Cortex of kidney (tissue), 1 donor: ENCODE data around the gene COL27A1.
"Not testable (repeated sequence)": the region's sequence is repeated elsewhere in the genome, so short reads cannot be mapped to it uniquely, and the experiment has no call there.

Source experiments
- DNase-seq: peaks from one replicate; lab custom pipeline; 2025; lab: John Stamatoyannopoulos, UW

Gene COL27A1

GRCh38 chr9:114308361-114308950 lies 153.1 kb downstream of the COL27A1 start:
- DNase-seq: no peak

DNA sequence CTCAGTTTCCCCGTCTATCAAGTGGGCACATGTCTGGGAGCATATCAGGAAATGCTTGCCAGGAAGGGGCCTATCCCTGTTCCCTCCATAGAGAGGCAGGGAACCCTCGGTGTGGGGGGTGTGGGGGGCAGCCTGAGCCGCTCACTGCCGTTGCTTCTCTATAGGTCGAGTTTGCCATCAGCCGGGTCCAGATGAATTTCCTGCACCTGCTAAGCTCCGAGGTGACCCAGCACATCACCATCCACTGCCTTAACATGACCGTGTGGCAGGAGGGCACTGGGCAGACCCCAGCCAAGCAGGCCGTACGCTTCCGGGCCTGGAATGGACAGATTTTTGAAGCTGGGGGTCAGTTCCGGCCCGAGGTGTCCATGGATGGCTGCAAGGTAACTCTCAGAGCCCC lies 153.8 kb downstream of the COL27A1 start:
- no peak for DNase-seq

DNA sequence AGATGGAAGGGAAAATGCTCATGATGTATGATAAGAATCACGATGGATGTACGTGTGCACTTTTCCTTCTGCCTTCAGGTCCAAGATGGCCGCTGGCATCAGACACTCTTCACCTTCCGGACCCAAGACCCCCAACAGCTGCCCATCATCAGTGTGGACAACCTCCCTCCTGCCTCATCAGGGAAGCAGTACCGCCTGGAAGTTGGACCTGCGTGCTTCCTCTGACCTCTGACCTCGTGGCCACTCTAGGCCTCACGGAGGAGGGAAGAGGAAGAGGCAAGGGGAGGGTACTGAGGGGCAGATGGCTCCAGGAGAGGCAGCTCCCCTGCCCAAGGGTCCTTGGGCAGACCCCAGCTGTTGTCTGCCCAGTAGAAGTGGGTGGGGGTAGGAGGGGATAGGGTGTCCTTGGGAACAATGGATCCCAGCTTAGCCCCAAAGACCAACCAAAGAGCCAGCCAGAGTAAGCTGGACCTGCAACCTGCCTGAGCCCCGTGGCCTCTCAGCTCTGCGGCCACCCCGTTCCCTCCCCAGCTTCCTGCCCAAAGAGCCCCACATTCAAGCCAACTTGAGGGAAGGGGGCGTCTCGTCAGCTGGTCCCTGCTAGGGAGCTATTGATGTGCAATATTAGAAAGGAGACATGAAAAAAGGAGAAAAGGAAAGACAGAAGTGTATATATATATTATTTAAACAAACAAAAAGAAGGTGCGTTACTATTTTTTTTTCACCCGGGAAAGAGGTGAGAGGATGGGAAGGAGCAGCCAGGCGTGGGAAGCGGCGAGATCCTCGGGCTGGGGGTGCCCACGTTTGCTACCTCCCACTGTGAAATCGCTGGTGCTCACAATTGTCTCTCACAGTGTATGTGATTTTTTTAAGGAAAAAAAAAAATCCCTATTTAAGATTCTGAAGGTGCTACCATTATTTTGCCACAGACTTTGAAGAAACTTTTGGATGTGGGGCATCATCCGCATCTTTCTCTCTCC lies 155.4 kb downstream of the COL27A1 start:
- no peak for DNase-seq

DNA sequence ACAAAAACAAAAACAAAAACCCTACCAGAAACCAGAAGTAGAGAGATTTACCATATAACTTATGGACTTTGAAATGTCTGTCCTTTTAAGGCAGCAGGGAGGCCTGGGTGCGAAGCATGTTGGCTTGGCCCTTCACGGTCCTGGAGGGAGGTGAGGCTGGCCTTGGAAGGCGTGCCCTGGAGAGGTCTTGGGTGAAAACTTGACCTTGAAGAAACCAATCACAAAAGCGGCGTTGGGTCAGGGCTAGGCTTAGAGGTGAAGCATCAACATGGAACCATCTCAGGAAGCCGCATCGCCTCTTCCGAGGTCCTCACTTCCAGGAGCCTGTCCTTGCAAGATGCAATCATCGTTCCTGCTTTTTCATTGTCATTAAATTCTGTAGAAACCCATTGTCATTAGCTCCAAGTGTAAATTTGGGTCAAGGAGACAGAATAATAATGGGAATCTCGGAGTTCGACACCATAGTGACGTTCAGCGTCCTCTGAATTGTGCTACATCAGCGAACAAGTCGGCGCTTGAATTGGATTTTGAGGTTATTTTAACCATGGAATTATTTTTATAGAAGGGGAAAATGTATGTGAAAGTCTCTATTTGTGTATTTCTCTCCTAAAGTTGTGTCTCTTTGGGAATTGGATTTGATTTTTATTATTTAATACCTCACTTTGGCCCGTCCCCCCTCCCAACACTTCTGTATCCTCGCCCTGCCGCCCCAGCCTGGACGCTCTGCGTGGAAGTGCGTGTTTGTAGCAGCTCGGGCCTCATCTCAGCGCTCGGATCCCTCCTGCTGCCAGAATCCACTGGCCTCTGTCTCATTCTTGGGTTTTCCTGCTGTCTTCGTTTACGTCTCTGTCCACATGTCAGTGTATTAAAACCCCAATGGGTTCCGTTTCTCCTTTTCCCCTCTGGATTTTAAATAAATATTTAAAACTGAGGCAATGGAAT lies 156.5 kb downstream of the COL27A1 start:
- DNase-seq: no peak

- DNase-seq: no peak
Observed at GRCh38 chr9:114312513-114312875, 157.2 kb downstream of the COL27A1 start.

DNA sequence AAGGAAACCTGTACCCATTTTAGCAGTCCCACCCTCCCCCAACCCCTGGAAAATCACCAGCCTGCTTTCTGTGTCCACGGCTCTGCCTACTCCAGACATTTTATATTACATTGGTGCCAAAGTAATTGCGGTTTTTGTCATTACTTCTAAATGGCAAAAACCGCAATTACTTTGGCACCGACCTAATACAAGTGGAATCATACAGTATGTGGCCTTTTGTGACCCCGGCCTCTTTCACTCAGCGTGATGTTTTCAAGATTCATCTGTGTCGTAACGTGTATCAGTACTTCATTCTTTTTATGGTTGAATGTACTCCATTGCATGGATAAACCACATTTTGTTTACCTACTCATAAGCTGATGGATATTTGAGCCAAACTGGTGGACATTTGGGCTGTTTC lies 157.8 kb downstream of the COL27A1 start:
- DNase-seq: no peak

- no peak for DNase-seq
Observed at GRCh38 chr9:114314256-114314867, 159.0 kb downstream of the COL27A1 start.

GRCh38 chr9:114314881-114315722 lies 159.8 kb downstream of the COL27A1 start:
- no peak for DNase-seq

GRCh38 chr9:114315723-114316363 lies 160.5 kb downstream of the COL27A1 start:
- DNase-seq: no peak

GRCh38 chr9:114316605-114317230 lies 161.4 kb downstream of the COL27A1 start:
- no peak for DNase-seq

DNA sequence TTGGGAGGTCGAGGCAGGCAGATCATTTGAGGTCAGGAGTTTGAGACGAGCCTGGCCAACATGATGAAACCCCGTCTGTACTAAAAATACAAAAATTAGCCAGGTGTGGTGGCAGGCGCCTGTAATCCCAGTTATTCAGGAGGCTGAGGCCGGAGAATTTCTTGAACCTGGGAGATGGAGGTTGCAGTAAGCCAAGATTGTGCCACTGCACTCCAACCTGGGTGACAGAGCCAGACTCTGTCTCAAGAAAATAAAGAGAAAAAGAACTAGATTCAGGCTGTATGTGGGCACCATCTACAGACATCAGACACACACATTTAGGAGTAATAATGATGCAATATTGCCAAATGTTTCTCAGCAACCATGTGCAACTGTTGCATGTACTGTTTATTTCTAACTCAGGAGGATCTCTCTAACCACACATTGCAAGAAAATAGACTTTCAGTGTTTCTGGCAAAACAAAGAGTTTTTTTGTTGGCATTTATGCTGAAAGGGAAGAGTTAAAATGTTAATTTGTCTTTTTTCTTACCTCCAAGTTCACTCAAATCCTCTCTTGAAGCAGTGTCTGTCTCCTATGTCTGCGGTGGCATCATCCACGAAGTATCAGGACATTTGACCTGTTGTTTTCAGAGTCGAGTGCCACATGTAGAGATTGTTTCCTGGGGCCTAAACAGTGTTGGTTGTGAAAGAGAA lies 162.5 kb downstream of the COL27A1 start:
- DNase-seq: no peak

DNA sequence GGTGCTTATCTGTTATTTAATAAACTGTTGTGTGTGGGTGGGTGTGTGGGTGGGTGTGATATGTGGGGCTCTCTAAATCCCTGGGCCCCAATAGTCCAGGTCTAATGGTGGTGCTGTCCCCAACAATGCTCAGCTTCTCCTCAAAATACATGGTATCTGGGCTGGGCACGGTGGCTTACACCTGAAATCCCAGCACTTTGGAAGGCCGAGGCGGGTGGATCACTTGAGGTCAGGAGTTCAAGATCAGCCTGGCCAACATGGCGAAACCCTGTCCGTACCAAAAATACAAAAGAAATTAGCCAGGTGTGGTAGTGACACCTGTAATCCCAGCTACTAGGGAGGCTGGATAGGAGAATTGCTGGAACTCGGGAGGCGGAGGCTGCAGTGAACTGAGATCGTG lies 163.1 kb downstream of the COL27A1 start:
- DNase-seq: no peak

GRCh38 chr9:114319147-114319546 lies 163.8 kb downstream of the COL27A1 start:
- no peak for DNase-seq

- DNase-seq: not testable (repeated sequence)
Observed at GRCh38 chr9:114320710-114321109, 165.4 kb downstream of the COL27A1 start.

DNA sequence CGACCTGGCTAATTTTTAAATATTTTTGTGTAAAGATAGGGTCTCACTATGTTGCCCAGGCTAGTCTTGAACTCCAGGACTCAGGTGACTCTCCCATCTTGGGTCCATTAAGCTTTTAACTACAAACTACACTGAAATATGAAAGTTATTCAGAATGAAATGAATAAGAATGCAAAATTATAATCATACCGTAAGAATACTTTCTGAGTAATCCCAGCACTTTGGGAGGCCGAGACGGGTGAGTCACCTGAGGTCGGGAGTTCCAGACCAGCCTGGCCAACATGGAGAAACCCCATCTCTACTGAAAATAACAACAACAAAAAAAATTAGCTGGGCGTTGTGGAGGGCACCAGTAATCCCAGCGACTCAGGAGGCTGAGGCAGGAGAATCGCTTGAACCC lies 166.4 kb downstream of the COL27A1 start:
- no peak for DNase-seq

DNA sequence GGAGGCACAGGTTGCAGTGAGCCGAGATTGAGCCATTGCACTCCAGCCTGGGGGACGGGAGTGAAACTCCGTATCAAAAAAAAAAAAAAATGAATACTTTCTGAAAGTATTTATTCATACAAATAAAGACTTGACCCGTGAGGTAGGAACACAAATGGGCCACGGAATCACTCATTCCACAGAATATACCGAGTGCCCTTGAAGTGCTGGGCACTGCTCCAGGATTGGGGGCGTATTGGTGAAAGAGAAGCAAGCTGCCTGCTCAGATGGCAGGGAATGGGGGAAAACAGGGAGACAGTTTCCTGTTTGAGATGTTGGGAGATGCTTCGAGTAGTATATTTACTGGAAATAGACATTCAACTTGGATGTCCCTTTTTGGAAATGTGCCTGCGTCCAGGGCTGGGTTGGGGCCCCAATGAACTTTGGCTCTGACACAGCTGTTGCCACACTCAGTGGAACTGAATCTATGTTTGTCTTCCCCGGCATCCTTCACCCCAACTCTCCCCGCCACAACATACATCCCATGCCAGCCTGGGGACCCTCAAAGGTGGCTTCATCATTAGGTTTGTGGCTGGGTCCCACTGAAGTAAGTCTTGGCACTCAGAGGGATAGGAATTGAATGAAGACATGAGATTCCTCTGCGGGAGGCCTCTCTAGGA lies 167.0 kb downstream of the COL27A1 start:
- DNase-seq: not testable (repeated sequence)

- DNase-seq: not testable (repeated sequence)
Observed at GRCh38 chr9:114322831-114323531, 167.6 kb downstream of the COL27A1 start, which contains the start of gene ORM1. Gene ORM1, plus strand, starts transcription at chr9:114323098. Its CDS starts 36 bp downstream, at chr9:114323134.

DNA sequence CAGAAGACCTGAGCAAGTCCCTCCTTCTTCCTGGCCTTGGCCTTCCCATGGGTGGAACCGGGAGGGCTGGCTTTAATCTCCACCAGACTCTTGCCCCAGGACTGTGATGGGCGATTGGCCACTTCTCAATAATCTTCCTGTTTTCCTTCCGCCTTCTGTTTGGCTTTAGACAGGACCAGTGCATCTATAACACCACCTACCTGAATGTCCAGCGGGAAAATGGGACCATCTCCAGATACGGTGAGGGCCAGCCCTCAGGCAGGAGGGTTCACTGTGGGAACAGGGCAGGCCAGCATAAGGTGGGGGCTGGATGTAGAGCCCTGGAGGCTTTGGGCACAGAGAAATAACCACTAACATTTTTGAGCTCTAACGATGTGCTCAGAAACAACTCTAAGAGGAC lies 168.5 kb downstream of the COL27A1 start:
- DNase-seq: not testable (repeated sequence)
